HG02870 (cell line): ENCODE results near the gene SLC1A7.

ENCODE experiments used
- ATAC-seq: cut with Tn5 transposase; IDR thresholded peaks from one replicate; pipeline ENCODE4 v1.9.1; 2021; ENCODE audit warnings: mild to moderate bottlenecking, moderate library complexity; ENCODE audit not compliant: unreplicated experiment

Gene SLC1A7

DNA sequence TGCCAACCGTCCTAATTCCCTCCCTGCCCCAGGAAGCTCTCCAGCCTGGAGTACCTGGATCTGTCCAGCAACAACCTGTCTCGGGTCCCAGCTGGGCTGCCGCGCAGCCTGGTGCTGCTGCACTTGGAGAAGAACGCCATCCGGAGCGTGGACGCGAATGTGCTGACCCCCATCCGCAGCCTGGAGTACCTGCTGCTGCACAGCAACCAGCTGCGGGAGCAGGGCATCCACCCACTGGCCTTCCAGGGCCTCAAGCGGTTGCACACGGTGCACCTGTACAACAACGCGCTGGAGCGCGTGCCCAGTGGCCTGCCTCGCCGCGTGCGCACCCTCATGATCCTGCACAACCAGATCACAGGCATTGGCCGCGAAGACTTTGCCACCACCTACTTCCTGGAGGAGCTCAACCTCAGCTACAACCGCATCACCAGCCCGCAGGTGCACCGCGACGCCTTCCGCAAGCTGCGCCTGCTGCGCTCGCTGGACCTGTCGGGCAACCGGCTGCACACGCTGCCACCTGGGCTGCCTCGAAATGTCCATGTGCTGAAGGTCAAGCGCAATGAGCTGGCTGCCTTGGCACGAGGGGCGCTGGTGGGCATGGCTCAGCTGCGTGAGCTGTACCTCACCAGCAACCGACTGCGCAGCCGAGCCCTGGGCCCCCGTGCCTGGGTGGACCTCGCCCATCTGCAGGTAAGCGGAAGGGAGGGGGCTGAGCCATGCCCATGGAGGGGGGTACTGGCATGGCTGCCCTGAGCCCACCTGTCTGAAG lies 63.9 kb downstream of the SLC1A7 start:
- no peak for ATAC-seq

DNA sequence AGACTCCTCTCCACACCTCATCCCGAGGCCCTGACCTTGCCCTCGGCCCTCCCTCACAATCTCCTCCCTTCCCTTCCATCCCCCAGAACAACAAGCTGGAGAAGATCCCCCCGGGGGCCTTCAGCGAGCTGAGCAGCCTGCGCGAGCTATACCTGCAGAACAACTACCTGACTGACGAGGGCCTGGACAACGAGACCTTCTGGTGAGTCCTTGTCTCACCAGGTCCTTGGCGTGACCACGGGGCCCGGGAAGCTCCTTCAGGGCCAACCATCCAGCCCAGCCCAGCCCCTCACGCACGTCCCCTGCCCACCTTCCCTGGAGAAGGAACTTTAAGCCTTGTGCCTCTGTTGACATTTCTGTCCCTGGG lies 64.9 kb downstream of the SLC1A7 start:
- no peak for ATAC-seq

- ATAC-seq = no peak
Observed at GRCh38 chr1:53076721-53077598, 65.5 kb downstream of the SLC1A7 start.

DNA sequence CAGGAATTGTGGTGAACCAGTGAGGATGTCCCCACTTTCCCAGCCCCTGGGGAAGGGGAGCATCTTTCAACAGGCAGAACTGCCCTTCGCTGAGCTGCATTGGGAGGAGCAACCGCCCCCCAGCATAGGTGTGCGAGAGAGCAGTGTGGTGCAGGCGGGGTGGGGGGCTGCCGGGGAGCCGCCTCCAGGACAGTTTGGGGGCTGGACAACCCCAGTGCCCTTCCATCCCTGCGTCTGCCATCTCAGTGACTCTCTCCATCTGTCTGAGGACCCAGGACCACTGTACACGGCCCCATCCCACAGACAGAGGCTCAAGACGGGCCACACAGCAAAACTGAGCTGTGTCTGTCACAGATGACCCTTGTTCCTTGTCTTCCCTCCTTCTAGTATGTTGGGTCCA lies 66.3 kb downstream of the SLC1A7 start:
- no peak for ATAC-seq

DNA sequence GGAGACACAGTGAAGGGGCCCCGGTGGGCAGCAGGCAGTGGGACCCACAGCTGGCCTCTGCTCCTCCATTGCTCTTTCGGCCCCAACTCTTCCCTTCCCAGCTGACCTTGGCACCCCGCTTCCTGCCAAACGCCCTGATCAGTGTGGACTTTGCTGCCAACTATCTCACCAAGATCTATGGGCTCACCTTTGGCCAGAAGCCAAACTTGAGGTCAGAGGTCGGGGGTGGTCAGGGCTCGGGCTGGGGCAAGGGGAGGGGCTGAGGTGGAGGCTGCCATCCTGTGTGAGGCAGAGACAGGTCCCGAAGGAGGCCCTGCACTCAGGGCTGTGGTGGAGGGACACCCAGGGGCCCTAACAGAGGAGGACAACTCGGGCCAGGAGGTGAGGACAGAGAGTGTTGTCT lies 66.7 kb downstream of the SLC1A7 start:
- no peak for ATAC-seq

DNA sequence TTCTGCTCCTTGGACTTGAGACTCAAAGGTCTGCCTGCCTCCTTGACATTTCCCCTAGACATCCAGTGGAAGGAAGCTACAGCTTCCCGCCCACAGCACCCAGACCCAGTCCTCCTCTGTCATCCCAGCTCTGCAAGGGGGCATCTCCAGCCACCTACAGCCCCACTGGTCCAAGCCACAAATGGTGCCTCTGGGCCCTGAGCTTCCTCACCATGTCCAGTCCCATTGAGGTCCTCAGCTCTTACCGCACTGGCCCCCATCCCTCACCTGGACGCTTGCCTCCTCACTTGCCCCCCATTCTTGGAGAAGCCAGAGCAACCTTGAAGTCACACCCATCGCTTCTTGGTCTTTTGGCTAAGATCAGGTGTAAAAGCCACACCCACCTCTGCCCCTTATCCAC lies 67.2 kb downstream of the SLC1A7 start:
- ATAC-seq = no peak

GRCh38 chr1:53074313-53075154 lies 67.9 kb downstream of the SLC1A7 start:
- no peak for ATAC-seq

DNA sequence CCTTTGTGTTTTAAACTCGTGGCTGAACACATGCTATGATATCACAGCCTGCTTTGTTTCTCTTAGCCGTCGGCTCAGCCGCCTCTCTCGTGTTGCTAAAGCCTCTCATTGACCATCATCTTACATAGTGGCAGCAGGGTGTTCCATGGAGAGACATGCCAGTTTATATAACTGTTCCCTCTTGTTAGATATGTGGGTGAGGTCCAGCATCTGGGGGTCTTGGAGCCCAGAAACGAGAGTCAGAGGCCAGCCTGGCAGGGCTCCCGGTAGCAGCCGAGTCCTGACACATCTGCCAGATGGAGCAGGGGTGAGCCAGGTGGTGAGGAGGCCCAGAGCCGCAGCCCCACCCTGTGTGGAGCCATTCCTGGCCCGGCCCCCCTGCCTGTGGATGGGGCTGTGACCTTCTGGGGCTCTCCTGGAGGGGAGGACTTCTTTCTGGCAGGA lies 68.5 kb downstream of the SLC1A7 start:
- ATAC-seq = no peak

DNA sequence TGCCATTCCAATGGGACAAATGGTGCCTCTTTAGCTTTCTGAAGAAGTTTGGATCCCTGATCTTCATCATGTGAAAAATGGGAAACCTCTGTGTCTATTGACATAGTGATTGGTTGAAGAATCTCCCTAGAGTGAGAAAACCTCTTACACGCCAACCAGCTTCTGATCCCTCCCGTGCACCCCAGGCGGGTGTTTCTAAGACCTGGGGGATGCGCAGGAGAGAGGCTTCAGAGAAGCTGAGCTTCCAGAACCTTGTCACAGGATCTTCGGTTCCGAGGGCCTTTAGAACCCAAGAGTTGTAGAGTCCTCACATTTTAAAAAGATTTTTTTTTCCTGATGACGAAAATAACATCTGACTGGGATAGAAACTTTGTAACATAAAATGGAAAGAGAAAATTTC lies 69.2 kb downstream of the SLC1A7 start:
- ATAC-seq = no peak

- ATAC-seq = no peak
Observed at GRCh38 chr1:53071915-53072314, 70.5 kb downstream of the SLC1A7 start.

DNA sequence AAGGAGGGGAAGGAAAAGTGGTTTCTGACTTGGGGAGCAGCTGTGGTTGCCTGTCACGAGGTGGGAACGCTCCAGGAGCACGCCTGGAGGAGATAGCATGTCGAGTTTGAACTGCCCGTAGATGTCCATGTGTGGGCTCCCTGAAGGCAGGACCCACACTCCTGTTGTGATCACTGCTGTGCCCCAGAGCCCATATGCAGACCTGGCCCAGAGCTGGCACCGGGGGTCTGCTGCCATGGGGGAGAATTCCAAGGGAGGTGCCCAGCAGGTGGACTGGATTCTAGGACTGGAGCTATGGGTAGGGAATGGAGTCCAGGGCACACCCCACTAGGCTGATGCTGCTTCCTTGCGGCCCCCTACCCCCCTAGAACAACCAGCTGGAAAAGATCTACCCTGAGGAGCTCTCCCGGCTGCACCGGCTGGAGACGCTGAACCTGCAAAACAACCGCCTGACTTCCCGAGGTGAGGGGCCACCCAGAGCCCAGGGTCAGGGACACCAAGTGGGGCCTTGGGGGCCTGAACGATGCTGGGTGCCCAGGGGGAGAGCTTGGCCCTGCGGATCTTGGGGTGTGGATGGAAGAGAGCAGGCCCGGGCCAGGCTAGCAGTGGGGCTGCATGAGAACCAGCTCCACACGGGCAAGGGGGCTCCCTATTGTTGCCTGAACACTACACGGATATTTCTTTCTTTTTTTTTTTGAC lies 71.1 kb downstream of the SLC1A7 start:
- ATAC-seq = no peak

GRCh38 chr1:53070621-53071020 lies 71.8 kb downstream of the SLC1A7 start:
- ATAC-seq = no peak

GRCh38 chr1:53069663-53070327 lies 72.6 kb downstream of the SLC1A7 start:
- no peak for ATAC-seq

GRCh38 chr1:53069265-53069662 lies 73.2 kb downstream of the SLC1A7 start:
- no peak for ATAC-seq

DNA sequence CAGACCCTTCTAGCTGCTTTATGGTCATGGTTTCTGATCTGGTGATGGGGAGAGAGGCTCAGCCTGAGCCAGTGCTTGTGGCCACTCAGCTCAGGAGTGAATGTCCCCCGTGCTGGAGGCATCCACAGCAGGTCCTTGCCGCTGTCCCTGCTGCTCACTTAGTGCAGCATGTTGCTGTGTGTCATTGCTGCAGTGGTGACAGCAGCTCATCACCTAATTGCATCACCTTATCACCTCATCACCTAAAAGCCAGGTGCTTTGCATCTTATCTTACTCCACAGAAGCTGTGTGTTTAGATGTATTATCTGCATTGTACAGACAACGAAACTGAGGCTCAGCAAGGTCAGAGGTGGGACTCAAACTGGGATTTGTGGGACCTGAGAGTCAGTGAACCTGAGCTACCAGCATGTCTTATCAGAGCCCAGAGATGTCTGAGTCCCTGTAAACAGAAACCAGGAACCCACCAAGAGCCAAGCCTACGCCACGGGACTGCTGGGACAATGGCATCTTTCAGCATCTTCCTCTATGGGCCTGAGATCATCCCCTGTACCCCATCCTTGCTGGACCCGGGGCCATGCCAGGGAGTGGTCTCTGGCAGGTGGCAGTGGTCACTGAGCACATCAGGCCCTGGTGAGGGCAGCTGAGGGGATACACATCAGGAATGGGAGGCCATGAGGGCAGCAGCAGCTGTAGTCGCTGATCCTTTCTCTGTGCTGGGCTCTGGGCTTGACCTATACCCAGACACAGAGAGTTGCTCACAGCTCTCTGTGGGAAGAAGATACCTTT lies 73.9 kb downstream of the SLC1A7 start:
- no peak for ATAC-seq

GRCh38 chr1:53067886-53068285 lies 74.6 kb downstream of the SLC1A7 start:
- no peak for ATAC-seq

- ATAC-seq = no peak
Observed at GRCh38 chr1:53066891-53067738, 75.3 kb downstream of the SLC1A7 start.

DNA sequence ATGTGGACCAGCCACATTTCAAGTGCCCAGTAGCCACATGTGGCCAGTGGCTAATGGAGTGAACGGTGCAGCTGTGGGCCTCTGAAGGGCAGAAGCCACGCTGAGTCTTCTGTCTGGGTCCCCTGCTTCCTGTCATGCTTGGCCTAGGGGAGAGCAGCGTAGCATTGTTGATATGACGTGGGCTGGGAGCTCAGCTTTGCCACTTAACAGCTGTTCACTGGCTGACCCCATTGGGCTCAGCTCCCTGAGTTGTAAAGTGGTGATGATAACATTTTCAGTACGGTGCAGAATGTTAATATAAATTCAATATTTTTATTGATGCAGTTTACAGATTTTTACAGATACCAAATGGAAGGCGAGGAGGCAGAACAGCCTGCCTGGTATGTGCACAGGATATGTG lies 76.0 kb downstream of the SLC1A7 start:
- ATAC-seq = no peak
